Caco-2 (cell line): ENCODE measurements around the gene SIDT1. TPM values are rescaled to one million over a fixed set of nuclear protein-coding genes. Genes with fewer than 3 reads are reported as not detected.

Experiments used
- BruUV-seq: library from RNA; stranded (reverse); fragments of 400-500 nt; replicated peaks from 2 replicates; lab custom pipeline; 2021; lab: Mats Ljungman, UMichigan
- CTCF ChIA-PET: fragments of 300-600 bp; sonication (Branson Sonifier 250); formaldehyde crosslinking; loops from one replicate; lab custom pipeline; 2022; ENCODE audit warnings: antibody characterized with exemption; lab: Charles Lee
- POLR2A ChIA-PET: fragments of 300-600 bp; sonication (Branson Sonifier 250); formaldehyde crosslinking; loops from one replicate; lab custom pipeline; 2022; ENCODE audit warnings: antibody characterized with exemption; lab: Charles Lee
- DNase-seq, 2 experiments: peaks; one replicate each; pipeline versions ENCODE4 v3.0.0 to v3.0.0-alpha.2; 2020 to 2022
- H3K27me3 ChIP-seq: replicated peaks from 2 replicates; pipeline ENCODE4 v1.6.0; 2011; ENCODE audit warnings: low read length; ENCODE audit not compliant: control insufficient read depth, insufficient read depth
- H3K36me3 ChIP-seq: 2 replicates; pipeline ENCODE4 v1.5.1; 2011; ENCODE audit warnings: low read length; ENCODE audit not compliant: control insufficient read depth, insufficient read depth
- H3K4me1 ChIP-seq: fragments of 250-450 bp; sonication (Bioruptor Pico); 2 replicates; pipeline ENCODE4 v1.5.1; 2020; ENCODE audit warnings: mild to moderate bottlenecking
- H3K4me3 ChIP-seq: 2 replicates; pipeline ENCODE4 v1.5.1; 2011; ENCODE audit warnings: low read depth, mild to moderate bottlenecking, control low read depth, low read length
- H3K9me3 ChIP-seq: fragments of 250-450 bp; sonication (Bioruptor Pico); 2 replicates; pipeline ENCODE4 v1.5.1; 2020; ENCODE audit warnings: mild to moderate bottlenecking, moderate library complexity
- H3K27ac Mint-ChIP-seq: one replicate; pipeline ENCODE4 v1.8.0; 2022; ENCODE audit warnings: mixed read lengths; ENCODE audit not compliant: unreplicated experiment
- H3K27me3 Mint-ChIP-seq: one replicate; pipeline ENCODE4 v1.8.0; 2022; ENCODE audit warnings: mixed read lengths; ENCODE audit not compliant: insufficient read depth, unreplicated experiment
- H3K36me3 Mint-ChIP-seq: one replicate; pipeline ENCODE4 v1.8.0; 2022; ENCODE audit warnings: mild to moderate bottlenecking, mixed read lengths; ENCODE audit not compliant: insufficient read depth, unreplicated experiment
- H3K4me1 Mint-ChIP-seq: one replicate; pipeline ENCODE4 v1.8.0; 2022; ENCODE audit warnings: low read depth, mixed read lengths; ENCODE audit not compliant: unreplicated experiment
- H3K4me3 Mint-ChIP-seq: one replicate; pipeline ENCODE4 v1.8.0; 2022; ENCODE audit warnings: mild to moderate bottlenecking, moderate library complexity, mixed read lengths; ENCODE audit not compliant: unreplicated experiment
- H3K9me3 Mint-ChIP-seq: one replicate; pipeline ENCODE4 v1.8.0; 2022; ENCODE audit warnings: mixed read lengths; ENCODE audit not compliant: unreplicated experiment
- CTCF ChIP-seq, 2 experiments: fragments of 200-600 bp in 1 of 2; IDR thresholded peaks; 1 replicate in 1 of 2; 2 replicates in 1 of 2; pipeline versions ENCODE4 v1.5.1 to v1.8.0; 2011 to 2022; ENCODE audit warnings: antibody characterized with exemption in 1 of 2, control low read depth in 1 of 2, inconsistent platforms in 1 of 2, low read depth in 1 of 2, low read length in 1 of 2, mild to moderate bottlenecking in 1 of 2, moderate library complexity in 1 of 2; ENCODE audit not compliant: insufficient read depth in 1 of 2, severe bottlenecking in 1 of 2, unreplicated experiment in 1 of 2
- intact Hi-C: fragments of 100-400 bp; cut with micrococcal nuclease; formaldehyde crosslinking; loops from one replicate; pipeline ENCODE4 v1.10.0; 2022; ENCODE audit not compliant: unreplicated experiment
- total RNA-seq: library from RNA; stranded (reverse); gene quantifications from 2 replicates; pipeline ENCODE4 v1.2.3, GENCODE V29; 2022

SIDT1 gene
- total RNA-seq, 1 experiment from 2014 or later: 0.84 TPM

GRCh38 chr3:113565555-113565954, 33.2 kb downstream of the SIDT1 start:
- no peaks in the 10 kb centered on the region for H3K9me3 Mint-ChIP-seq
- ChIA-PET CTCF (no interaction called here), POLR2A (no interaction called here)
- Histone ChIP-seq H3K4me3 (no peak overlapping the region), H3K9me3 (no peaks in the 10 kb centered on the region), H3K4me1 (no peaks in the 10 kb centered on the region), H3K27me3 (no peaks in the 10 kb centered on the region), H3K36me3 (no peaks in the 10 kb centered on the region)
- no peak for TF ChIP-seq CTCF (IDR thresholded peaks at IDR 0.05; ENCODE audit: insufficient read depth in 1 of 2, low read depth in 1 of 2, low read length in 1 of 2, severe bottlenecking in 1 of 2, unreplicated experiment in 1 of 2)
- no peak overlapping the region for H3K27ac Mint-ChIP-seq
- no peak overlapping the region for H3K4me3 Mint-ChIP-seq
- intact Hi-C loops: no loop called here
- H3K27me3 Mint-ChIP-seq: no peaks in the 10 kb centered on the region
- no peak for DNase-seq
- no peaks in the 10 kb centered on the region for H3K4me1 Mint-ChIP-seq
- BruUV-seq: no TSS peak
- H3K36me3 Mint-ChIP-seq: no peaks in the 10 kb centered on the region

GRCh38 chr3:113570158-113570557, 37.8 kb downstream of the SIDT1 start:
- H3K9me3 Mint-ChIP-seq: no peaks in the 10 kb centered on the region
- intact Hi-C loops: no loop called here
- H3K9me3 ChIP-seq: no peaks in the 10 kb centered on the region

GRCh38 chr3:113571360-113571759, 39.0 kb downstream of the SIDT1 start:
- BruUV-seq: no TSS peak
- H3K36me3 Mint-ChIP-seq: no peaks in the 10 kb centered on the region
- no peak for DNase-seq
- intact Hi-C loops: no loop called here
- no peak overlapping the region for H3K27ac Mint-ChIP-seq
- CTCF ChIA-PET: no interaction called here
- Histone ChIP-seq H3K9me3 (no peaks in the 10 kb centered on the region), H3K4me3 (no peak overlapping the region), H3K27me3 (no peaks in the 10 kb centered on the region), H3K36me3 (no peaks in the 10 kb centered on the region), H3K4me1 (peaks cover 26% of the 10 kb centered on the region)
- no peak overlapping the region for H3K4me3 Mint-ChIP-seq
- POLR2A ChIA-PET: no interaction called here
- H3K27me3 Mint-ChIP-seq: no peaks in the 10 kb centered on the region
- peaks cover 32% of the 10 kb centered on the region for H3K4me1 Mint-ChIP-seq
- H3K9me3 Mint-ChIP-seq: no peaks in the 10 kb centered on the region
- no peak for TF ChIP-seq CTCF (IDR thresholded peaks at IDR 0.05; ENCODE audit: insufficient read depth in 1 of 2, low read depth in 1 of 2, low read length in 1 of 2, severe bottlenecking in 1 of 2, unreplicated experiment in 1 of 2)

More at GRCh38 chr3:113570158-113570557, 37.8 kb downstream of the SIDT1 start:
- no peak overlapping the region for H3K4me3 ChIP-seq
- H3K4me1 ChIP-seq: peaks cover 21% of the 10 kb centered on the region
- no peak overlapping the region for H3K27ac Mint-ChIP-seq
- H3K36me3 ChIP-seq: no peaks in the 10 kb centered on the region
- BruUV-seq: no TSS peak
- CTCF ChIA-PET: no interaction called here
- H3K4me1 Mint-ChIP-seq: peaks cover 31% of the 10 kb centered on the region
- DNase-seq: no peak
- H3K4me3 Mint-ChIP-seq: no peak overlapping the region
- H3K27me3 ChIP-seq: no peaks in the 10 kb centered on the region
- POLR2A ChIA-PET: no interaction called here
- no peak for TF ChIP-seq CTCF (IDR thresholded peaks at IDR 0.05; ENCODE audit: insufficient read depth in 1 of 2, low read depth in 1 of 2, low read length in 1 of 2, severe bottlenecking in 1 of 2, unreplicated experiment in 1 of 2)
- H3K36me3 Mint-ChIP-seq: no peaks in the 10 kb centered on the region
- H3K27me3 Mint-ChIP-seq: no peaks in the 10 kb centered on the region
